GM06990 (cell line): Measurements from ENCODE around the gene RPS15A.
"Not testable (repeated sequence)": the region's sequence is repeated elsewhere in the genome, so short reads cannot be mapped to it uniquely, and the experiment has no call there.

Experiments
- DNase-seq: peaks from one replicate; pipeline ENCODE4 v3.0.0-alpha.2; 2011; ENCODE audit not compliant: insufficient read length; ENCODE audit errors: extremely low read depth
- H3K27me3 ChIP-seq: replicated peaks from 2 replicates; pipeline ENCODE4 v1.6.0; 2011; ENCODE audit warnings: low read length; ENCODE audit not compliant: control insufficient read depth, insufficient read depth
- H3K36me3 ChIP-seq: 2 replicates; pipeline ENCODE4 v1.5.1; 2011; ENCODE audit warnings: low read length; ENCODE audit not compliant: control insufficient read depth, insufficient read depth
- H3K4me3 ChIP-seq: replicated peaks from 2 replicates; pipeline ENCODE4 v1.5.1; 2011; ENCODE audit warnings: low read depth, mild to moderate bottlenecking, control low read depth, low read length
- CTCF ChIP-seq: IDR thresholded peaks from 2 replicates; pipeline ENCODE4 v1.5.1; 2011; ENCODE audit warnings: low read length, control low read depth, mild to moderate bottlenecking, inconsistent platforms; ENCODE audit not compliant: insufficient read depth, poor library complexity, severe bottlenecking

RPS15A gene

GRCh38 chr16:18759598-18760520 lies 30.3 kb downstream of the RPS15A start:
- TF ChIP-seq CTCF, result peak; percentile 38
- not testable (repeated sequence) for DNase-seq, H3K4me3 ChIP-seq

GRCh38 chr16:18757960-18758660 lies 32.0 kb downstream of the RPS15A start:
- DNase-seq, H3K27me3 ChIP-seq, H3K4me3 ChIP-seq, H3K36me3 ChIP-seq: not testable (repeated sequence)

More at GRCh38 chr16:18759598-18760520, 30.3 kb downstream of the RPS15A start:
- H3K27me3 ChIP-seq, H3K36me3 ChIP-seq: not testable (repeated sequence)

GRCh38 chr16:18756639-18757038 lies 33.5 kb downstream of the RPS15A start:
- not testable (repeated sequence) for H3K27me3 ChIP-seq, H3K36me3 ChIP-seq, DNase-seq, H3K4me3 ChIP-seq

- DNase-seq, result not testable (repeated sequence)
These were observed 47.3 kb downstream of the RPS15A start for GRCh38 chr16:18742870-18743269.

GRCh38 chr16:18740027-18740426 lies 50.1 kb downstream of the RPS15A start:
- not testable (repeated sequence) for H3K36me3 ChIP-seq, H3K27me3 ChIP-seq, DNase-seq, H3K4me3 ChIP-seq

More at GRCh38 chr16:18742870-18743269, 47.3 kb downstream of the RPS15A start:
- not testable (repeated sequence) for H3K27me3 ChIP-seq, H3K36me3 ChIP-seq, H3K4me3 ChIP-seq

GRCh38 chr16:18738768-18739167 lies 51.4 kb downstream of the RPS15A start:
- not testable (repeated sequence) for H3K36me3 ChIP-seq, H3K4me3 ChIP-seq, H3K27me3 ChIP-seq, DNase-seq

GRCh38 chr16:18734279-18734678 lies 55.9 kb downstream of the RPS15A start:
- H3K4me3 ChIP-seq, H3K36me3 ChIP-seq, H3K27me3 ChIP-seq, DNase-seq: not testable (repeated sequence)
